Endothelial cell of umbilical vein (primary cell): ENCODE data around the gene KIAA0930. TPM values are rescaled to one million over a fixed set of nuclear protein-coding genes. Genes with fewer than 3 reads are reported as not detected.

Experiments
- BruUV-seq: library from RNA; stranded (reverse); fragments of 400-500 nt; replicated peaks from 2 replicates; lab custom pipeline; 2021; lab: Mats Ljungman, UMichigan
- CTCF ChIA-PET: fragments of 300-600, 350-600 bp; sonication (Branson Sonifier 250); formaldehyde crosslinking; loops from one replicate; lab custom pipeline; 2021; ENCODE audit warnings: antibody characterized with exemption, inconsistent platforms; lab: Charles Lee
- POLR2A ChIA-PET: fragments of 300-600, 350-600 bp; sonication (Branson Sonifier 250); formaldehyde crosslinking; loops from one replicate; lab custom pipeline; 2021; ENCODE audit warnings: antibody characterized with exemption, inconsistent platforms; lab: Charles Lee
- DNase-seq: peaks from one replicate; pipeline ENCODE4 v3.0.0-alpha.2; 2011; ENCODE audit warnings: low read depth, low spot score
- FAIRE-seq: peaks from 2 replicates; lab custom pipeline; 2011; peaks lifted over from hg19 to GRCh38; lab: Jason Lieb, UNC
- H2AFZ ChIP-seq: 2 replicates; pipeline ENCODE4 v1.6.0; 2012; ENCODE audit warnings: low read depth, low read length, control low read depth, inconsistent platforms
- H3K27ac ChIP-seq: 2 replicates; pipeline ENCODE4 v1.5.1; 2011; ENCODE audit warnings: low read depth, mild to moderate bottlenecking, control low read depth, low read length, moderate library complexity; ENCODE audit not compliant: insufficient read depth
- H3K27me3 ChIP-seq, 2 experiments: 2 replicates each; pipeline versions ENCODE4 v1.6.0 to v1.6.1; 2011; ENCODE audit warnings: low read length in 2 of 2, mixed read lengths in 1 of 2; ENCODE audit not compliant: control insufficient read depth in 2 of 2, insufficient read depth in 2 of 2
- H3K36me3 ChIP-seq, 2 experiments: 2 replicates in 1 of 2; 3 replicates in 1 of 2; pipeline ENCODE4 v1.5.1; 2011; ENCODE audit warnings: low read length in 2 of 2, mild to moderate bottlenecking in 1 of 2, moderate library complexity in 1 of 2; ENCODE audit not compliant: control insufficient read depth in 2 of 2, insufficient read depth in 2 of 2; ENCODE audit errors: extremely low read depth in 1 of 2
- H3K4me1 ChIP-seq: 3 replicates; pipeline ENCODE4 v1.5.1; 2011; ENCODE audit warnings: mild to moderate bottlenecking, low read length; ENCODE audit not compliant: control insufficient read depth, insufficient read depth; ENCODE audit errors: extremely low read depth
- H3K4me2 ChIP-seq: 2 replicates; pipeline ENCODE4 v1.6.1; 2011; ENCODE audit warnings: low read length, control low read depth, mixed read lengths; ENCODE audit not compliant: insufficient read depth
- H3K4me3 ChIP-seq, 3 experiments: fragments of 200-600 bp in 1 of 3; sonication (generic), shearing (Covaris generic) in 1 of 3; replicated peaks in 1 of 3; 2 replicates each; pipeline ENCODE4 v1.5.1; 2011 to 2016; ENCODE audit warnings: control low read depth in 3 of 3, low read length in 3 of 3, mild to moderate bottlenecking in 2 of 3, inconsistent platforms in 1 of 3, low read depth in 1 of 3, moderate library complexity in 1 of 3; ENCODE audit not compliant: insufficient read depth in 1 of 3
- H3K79me2 ChIP-seq: 2 replicates; pipeline ENCODE4 v1.6.0; 2012; ENCODE audit warnings: low read length, inconsistent platforms; ENCODE audit not compliant: control insufficient read depth, insufficient read depth
- H3K9ac ChIP-seq: replicated peaks from 2 replicates; pipeline ENCODE3; 2011; ENCODE audit warnings: low read length, control low read depth; ENCODE audit not compliant: insufficient read depth; ENCODE audit errors: extremely low read depth
- H3K9me1 ChIP-seq: replicated peaks from 3 replicates; pipeline ENCODE4 v1.6.0; 2011; ENCODE audit warnings: mild to moderate bottlenecking, low read length; ENCODE audit not compliant: control insufficient read depth, insufficient read depth; ENCODE audit errors: extremely low read depth
- H3K9me3 ChIP-seq: replicated peaks from 2 replicates; pipeline ENCODE4 v1.5.1; 2012; ENCODE audit warnings: low read length, inconsistent platforms; ENCODE audit not compliant: control insufficient read depth, insufficient read depth
- H4K20me1 ChIP-seq: replicated peaks from 2 replicates; pipeline ENCODE3; 2011; ENCODE audit warnings: mild to moderate bottlenecking, low read length; ENCODE audit not compliant: control insufficient read depth, insufficient read depth; ENCODE audit errors: extremely low read depth
- CTCF ChIP-seq, 2 donors: IDR thresholded peaks; 1 replicate in 1 of 2; 2 replicates in 1 of 2; pipeline ENCODE4 v1.5.1; 2011; ENCODE audit warnings: low read length in 2 of 2, mild to moderate bottlenecking in 2 of 2, moderate library complexity in 2 of 2, control low read depth in 1 of 2, inconsistent platforms in 1 of 2, low read depth in 1 of 2; ENCODE audit not compliant: insufficient read depth in 1 of 2; ENCODE audit errors: extremely low read depth in 1 of 2
- EZH2 ChIP-seq: IDR thresholded peaks from 2 replicates; pipeline ENCODE4 v1.6.1; 2012; ENCODE audit warnings: borderline replicate concordance, low read depth, mild to moderate bottlenecking, moderate library complexity, low read length, inconsistent platforms; ENCODE audit not compliant: severe bottlenecking
- FOS ChIP-seq: IDR thresholded peaks from 2 replicates; pipeline ENCODE4 v1.6.1; 2011; ENCODE audit warnings: mild to moderate bottlenecking, low read length, moderate library complexity, borderline replicate concordance; ENCODE audit not compliant: insufficient read depth
- GATA2 ChIP-seq: IDR thresholded peaks from 2 replicates; pipeline ENCODE4 v1.7.0; 2011; ENCODE audit warnings: low read depth, mild to moderate bottlenecking, moderate library complexity, mixed read lengths, low read length; ENCODE audit not compliant: insufficient read length, insufficient read depth
- JUN ChIP-seq: IDR thresholded peaks from 2 replicates; pipeline ENCODE4 v1.6.1; 2011; ENCODE audit warnings: borderline replicate concordance, low read depth; ENCODE audit not compliant: insufficient read length, insufficient read depth
- MYC ChIP-seq: IDR thresholded peaks from one replicate; pipeline ENCODE4 v1.6.1; 2011; ENCODE audit warnings: mild to moderate bottlenecking, low read depth, low read length
- POLR2A ChIP-seq: IDR thresholded peaks from 2 replicates; pipeline ENCODE4 v1.6.1; 2012; ENCODE audit warnings: low read depth, mild to moderate bottlenecking, control low read depth, low read length
- POLR2AphosphoS5 ChIP-seq: IDR thresholded peaks from 2 replicates; pipeline ENCODE4 v1.6.1; 2012; ENCODE audit warnings: low read depth, mild to moderate bottlenecking, control low read depth, low read length, moderate library complexity; ENCODE audit not compliant: insufficient read depth
- dilution Hi-C: fragments of 300-500 bp; cut with MboI; formaldehyde crosslinking; loops from one replicate; pipeline ENCODE4 v1.15.0; 2019; ENCODE audit warnings: low sequenced_read_pairs; ENCODE audit not compliant: extremely low pct_ligation_motif_present
- intact Hi-C: fragments of 100-400 bp; cut with micrococcal nuclease; formaldehyde crosslinking; loops from one replicate; pipeline ENCODE4 v1.10.0; 2022
- polyA plus RNA-seq, 4 experiments: library from polyadenylated mRNA; depleted of rRNA in 3 of 4; stranded (reverse) in 3 of 4; unstranded in 1 of 4; fragments of >200 nt; gene quantifications; 2 replicates each; pipeline versions ENCODE4 v1.2.1 to v1.2.3, GENCODE V29; 2011 to 2012; ENCODE audit warnings: missing spikeins in 1 of 4
- total RNA-seq: library from RNA; stranded (reverse); gene quantifications from 2 replicates; pipeline ENCODE4 v1.2.3, GENCODE V29; 2021
- TF ChIP-seq, protein P1 (sequence below): IDR thresholded peaks from 2 replicates; pipeline ENCODE4 v1.6.1; 2011; ENCODE audit not compliant: insufficient read depth, insufficient read length

Gene KIAA0930
- total and polyA plus RNA-seq, 2 donors (not counting 3 experiments of a cell fraction or from before 2014, with no cell fraction given) = 37.9 to 53.6 TPM

GRCh38 chr22:45218976-45219375 is 21.7 kb downstream of the KIAA0930 start:
- Histone ChIP-seq H3K36me3 (no peaks in the 10 kb centered on the region), H3K79me2 (no peaks in the 10 kb centered on the region), H3K27ac (no peak overlapping the region), H3K27me3 (no peaks in the 10 kb centered on the region), H2AFZ (no peak overlapping the region), H3K4me1 (peaks cover 9% of the 10 kb centered on the region), H3K9me1 (no peaks in the 10 kb centered on the region), H4K20me1 (no peaks in the 10 kb centered on the region), H3K4me2 (no peak overlapping the region), H3K9me3 (no peaks in the 10 kb centered on the region), H3K9ac (no peak overlapping the region), H3K4me3 (no peak overlapping the region)
- BruUV-seq = no TSS peak
- no peak for TF ChIP-seq POLR2AphosphoS5
- TF ChIP-seq GATA2 = no peak
- TF ChIP-seq EZH2 = no peak
- no peak for TF ChIP-seq JUN
- TF ChIP-seq, protein P1, sequence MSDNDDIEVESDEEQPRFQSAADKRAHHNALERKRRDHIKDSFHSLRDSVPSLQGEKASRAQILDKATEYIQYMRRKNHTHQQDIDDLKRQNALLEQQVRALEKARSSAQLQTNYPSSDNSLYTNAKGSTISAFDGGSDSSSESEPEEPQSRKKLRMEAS = no peak
- no peak for TF ChIP-seq CTCF (IDR thresholded peaks at IDR 0.05; ENCODE audit: extremely low read depth in 1 of 2, insufficient read depth in 1 of 2, low read depth in 1 of 2, low read length in 2 of 2)
- no peak for TF ChIP-seq POLR2A
- no peak for TF ChIP-seq FOS
- TF ChIP-seq MYC = no peak
- CTCF ChIA-PET = interaction anchor here (4.4 kb wide), 1 partner anchor 10 kb away, joined by 22 read pairs; no protein-coding TSS in a partner anchor
- dilution Hi-C loops = no loop called here
- intact Hi-C loops = no loop called here
- DNase-seq (peak; percentile 14), FAIRE-seq (no peak)
- POLR2A ChIA-PET = no interaction called here
